K562 (cell line): ENCODE data around the gene APP.

Experiments used
- ARHGAP35 ChIP-seq: fragments of 450-650 bp; IDR thresholded peaks from 2 replicates; pipeline ENCODE4 v1.6.1; 2018; ENCODE audit not compliant: partially characterized antibody
- CREBBP ChIP-seq: IDR thresholded peaks from one replicate; pipeline ENCODE4 v1.6.1; 2012; ENCODE audit warnings: low read depth, mild to moderate bottlenecking, control low read depth, inconsistent platforms, low read length
- CXXC5 ChIP-seq: fragments of 250-450 bp; sonication (Bioruptor Pico); IDR thresholded peaks from 2 replicates; pipeline ENCODE4 v1.8.0; 2022; ENCODE audit warnings: inconsistent platforms, mild to moderate bottlenecking, moderate library complexity
- FIP1L1 ChIP-seq: fragments of 200-400 bp; formaldehyde crosslinking; IDR thresholded peaks from 2 replicates; pipeline ENCODE4 v1.6.1; 2018; ENCODE audit warnings: mild to moderate bottlenecking, low read depth, low read length; ENCODE audit not compliant: poor library complexity, severe bottlenecking
- POU5F1 ChIP-seq: fragments of 150-350 bp; IDR thresholded peaks from 2 replicates; pipeline ENCODE4 v1.6.1; 2014; ENCODE audit warnings: borderline replicate concordance, low read length, low read depth, mild to moderate bottlenecking; ENCODE audit not compliant: partially characterized antibody
- ZEB2 ChIP-seq: fragments of 450-650 bp; IDR thresholded peaks from 2 replicates; pipeline ENCODE4 v1.6.1; 2016
- ZNF311 ChIP-seq: fragments of 250-450 bp; sonication (Bioruptor Pico); IDR thresholded peaks from 2 replicates; pipeline ENCODE4 v1.4.0; 2020; ENCODE audit warnings: mild to moderate bottlenecking, moderate library complexity
- TF ChIP-seq, protein P1 (sequence below), 2 experiments: fragments of 450-650 bp in 1 of 2; IDR thresholded peaks; 2 replicates each; pipeline ENCODE4 v1.6.1; 2011 to 2017; ENCODE audit warnings: low read depth in 2 of 2, antibody characterized with exemption in 1 of 2, borderline replicate concordance in 1 of 2, low read length in 1 of 2, mild to moderate bottlenecking in 1 of 2, mixed read lengths in 1 of 2; ENCODE audit not compliant: control insufficient read depth in 1 of 2
- TF ChIP-seq, protein P2 (sequence below), 3 experiments: IDR thresholded peaks in 2 of 3; conservative IDR thresholded peaks in 1 of 3; 2 replicates each; pipeline ENCODE4 v1.5.1; 2011 to 2012; ENCODE audit warnings: low read length in 3 of 3, mild to moderate bottlenecking in 3 of 3, control low read depth in 2 of 3, improper control_type of control experiment in 1 of 3, inconsistent platforms in 1 of 3, low read depth in 1 of 3, mixed read lengths in 1 of 3, moderate library complexity in 1 of 3; ENCODE audit not compliant: insufficient read depth in 2 of 3
- TF ChIP-seq, protein P3 (sequence below): IDR thresholded peaks from 2 replicates; pipeline ENCODE4 v1.6.1; 2016; ENCODE audit warnings: missing genetic modification characterization, missing compliant biosample characterization

DNA sequence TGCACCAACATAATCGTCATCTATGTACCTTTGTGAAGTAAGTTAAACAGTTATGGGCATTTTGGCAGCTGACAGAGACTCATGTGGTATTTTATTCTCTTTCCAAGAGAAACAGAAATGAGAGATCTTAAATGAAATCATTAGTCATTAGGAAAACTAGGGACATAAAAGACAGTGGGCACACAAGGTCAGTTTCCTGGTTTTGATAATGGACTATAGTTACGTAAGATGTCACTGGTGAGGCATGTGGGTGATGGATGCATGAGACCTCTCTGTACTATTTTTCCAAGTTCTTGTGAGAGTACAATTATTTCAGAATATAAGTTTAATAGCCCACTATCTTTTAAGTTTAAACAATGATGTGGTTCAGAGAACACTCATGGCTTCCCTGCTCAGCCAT, 216.9 kb downstream of the APP start:
- TF ChIP-seq, protein P1, sequence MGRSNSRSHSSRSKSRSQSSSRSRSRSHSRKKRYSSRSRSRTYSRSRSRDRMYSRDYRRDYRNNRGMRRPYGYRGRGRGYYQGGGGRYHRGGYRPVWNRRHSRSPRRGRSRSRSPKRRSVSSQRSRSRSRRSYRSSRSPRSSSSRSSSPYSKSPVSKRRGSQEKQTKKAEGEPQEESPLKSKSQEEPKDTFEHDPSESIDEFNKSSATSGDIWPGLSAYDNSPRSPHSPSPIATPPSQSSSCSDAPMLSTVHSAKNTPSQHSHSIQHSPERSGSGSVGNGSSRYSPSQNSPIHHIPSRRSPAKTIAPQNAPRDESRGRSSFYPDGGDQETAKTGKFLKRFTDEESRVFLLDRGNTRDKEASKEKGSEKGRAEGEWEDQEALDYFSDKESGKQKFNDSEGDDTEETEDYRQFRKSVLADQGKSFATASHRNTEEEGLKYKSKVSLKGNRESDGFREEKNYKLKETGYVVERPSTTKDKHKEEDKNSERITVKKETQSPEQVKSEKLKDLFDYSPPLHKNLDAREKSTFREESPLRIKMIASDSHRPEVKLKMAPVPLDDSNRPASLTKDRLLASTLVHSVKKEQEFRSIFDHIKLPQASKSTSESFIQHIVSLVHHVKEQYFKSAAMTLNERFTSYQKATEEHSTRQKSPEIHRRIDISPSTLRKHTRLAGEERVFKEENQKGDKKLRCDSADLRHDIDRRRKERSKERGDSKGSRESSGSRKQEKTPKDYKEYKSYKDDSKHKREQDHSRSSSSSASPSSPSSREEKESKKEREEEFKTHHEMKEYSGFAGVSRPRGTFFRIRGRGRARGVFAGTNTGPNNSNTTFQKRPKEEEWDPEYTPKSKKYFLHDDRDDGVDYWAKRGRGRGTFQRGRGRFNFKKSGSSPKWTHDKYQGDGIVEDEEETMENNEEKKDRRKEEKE (IDR thresholded peaks at IDR 0.05; ENCODE audit: borderline replicate concordance in 1 of 2, control insufficient read depth in 1 of 2, low read depth in 2 of 2, low read length in 1 of 2), result no peak
- no peak for TF ChIP-seq ARHGAP35
- TF ChIP-seq CXXC5 (CRISPR knock-in tag), result no peak
- TF ChIP-seq, protein P2, sequence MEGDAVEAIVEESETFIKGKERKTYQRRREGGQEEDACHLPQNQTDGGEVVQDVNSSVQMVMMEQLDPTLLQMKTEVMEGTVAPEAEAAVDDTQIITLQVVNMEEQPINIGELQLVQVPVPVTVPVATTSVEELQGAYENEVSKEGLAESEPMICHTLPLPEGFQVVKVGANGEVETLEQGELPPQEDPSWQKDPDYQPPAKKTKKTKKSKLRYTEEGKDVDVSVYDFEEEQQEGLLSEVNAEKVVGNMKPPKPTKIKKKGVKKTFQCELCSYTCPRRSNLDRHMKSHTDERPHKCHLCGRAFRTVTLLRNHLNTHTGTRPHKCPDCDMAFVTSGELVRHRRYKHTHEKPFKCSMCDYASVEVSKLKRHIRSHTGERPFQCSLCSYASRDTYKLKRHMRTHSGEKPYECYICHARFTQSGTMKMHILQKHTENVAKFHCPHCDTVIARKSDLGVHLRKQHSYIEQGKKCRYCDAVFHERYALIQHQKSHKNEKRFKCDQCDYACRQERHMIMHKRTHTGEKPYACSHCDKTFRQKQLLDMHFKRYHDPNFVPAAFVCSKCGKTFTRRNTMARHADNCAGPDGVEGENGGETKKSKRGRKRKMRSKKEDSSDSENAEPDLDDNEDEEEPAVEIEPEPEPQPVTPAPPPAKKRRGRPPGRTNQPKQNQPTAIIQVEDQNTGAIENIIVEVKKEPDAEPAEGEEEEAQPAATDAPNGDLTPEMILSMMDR (IDR thresholded peaks at IDR 0.05 in 2 of 3, conservative IDR thresholded peaks at IDR 0.05 in 1 of 3; ENCODE audit: insufficient read depth in 2 of 3, low read depth in 1 of 3, low read length in 3 of 3), result no peak
- TF ChIP-seq, protein P3, sequence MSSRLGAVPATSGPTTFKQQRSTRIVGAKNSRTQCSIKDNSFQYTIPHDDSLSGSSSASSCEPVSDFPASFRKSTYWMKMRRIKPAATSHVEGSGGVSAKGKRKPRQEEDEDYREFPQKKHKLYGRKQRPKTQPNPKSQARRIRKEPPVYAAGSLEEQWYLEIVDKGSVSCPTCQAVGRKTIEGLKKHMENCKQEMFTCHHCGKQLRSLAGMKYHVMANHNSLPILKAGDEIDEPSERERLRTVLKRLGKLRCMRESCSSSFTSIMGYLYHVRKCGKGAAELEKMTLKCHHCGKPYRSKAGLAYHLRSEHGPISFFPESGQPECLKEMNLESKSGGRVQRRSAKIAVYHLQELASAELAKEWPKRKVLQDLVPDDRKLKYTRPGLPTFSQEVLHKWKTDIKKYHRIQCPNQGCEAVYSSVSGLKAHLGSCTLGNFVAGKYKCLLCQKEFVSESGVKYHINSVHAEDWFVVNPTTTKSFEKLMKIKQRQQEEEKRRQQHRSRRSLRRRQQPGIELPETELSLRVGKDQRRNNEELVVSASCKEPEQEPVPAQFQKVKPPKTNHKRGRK (tag), result no peak
- no peak for TF ChIP-seq ZEB2
- no peak for TF ChIP-seq FIP1L1
- no peak for TF ChIP-seq CREBBP
- no peak for TF ChIP-seq ZNF311
- TF ChIP-seq POU5F1, result no peak
